HFFc6 (cell line): ENCODE results near the gene SEMA6D. TPM values are rescaled to one million over a fixed set of nuclear protein-coding genes. Genes with fewer than 3 reads are reported as not detected.

ENCODE experiments used
- DNase-seq: peaks from one replicate; pipeline ENCODE4 v3.0.0-alpha.2; 2018
- H3K27ac Mint-ChIP-seq: 2 replicates; pipeline ENCODE4 v1.8.0; 2020; ENCODE audit warnings: mild to moderate bottlenecking, mixed read lengths
- H3K27me3 Mint-ChIP-seq: 2 replicates; pipeline ENCODE4 v1.8.0; 2021; ENCODE audit warnings: mild to moderate bottlenecking, moderate library complexity, mixed read lengths; ENCODE audit not compliant: insufficient read depth
- H3K36me3 Mint-ChIP-seq: 2 replicates; pipeline ENCODE4 v1.8.0; 2021; ENCODE audit warnings: low read depth, mixed read lengths
- H3K4me1 Mint-ChIP-seq: 2 replicates; pipeline ENCODE4 v1.8.0; 2020; ENCODE audit warnings: low read depth, mixed read lengths
- H3K4me3 Mint-ChIP-seq: 2 replicates; pipeline ENCODE4 v1.8.0; 2020; ENCODE audit warnings: mild to moderate bottlenecking, moderate library complexity, mixed read lengths
- H3K9me3 Mint-ChIP-seq: 2 replicates; pipeline ENCODE4 v1.8.0; 2020; ENCODE audit warnings: mild to moderate bottlenecking, mixed read lengths
- total RNA-seq, 6 experiments: library from RNA; stranded (reverse); fragmentation: NEBNext Ultra II Directional; extraction: Animal tissue kit (Norgen Biotek cat#: 25700); gene quantifications; 2 replicates in 1 of 6; 3 replicates in 5 of 6; pipeline ENCODE4 v1.2.3, GENCODE V29; 2021
- TF ChIP-seq, protein P1 (sequence below): fragments of 200-600 bp; sonication (generic); IDR thresholded peaks from 2 replicates; pipeline ENCODE4 v1.5.0; 2021; ENCODE audit warnings: antibody characterized with exemption, mild to moderate bottlenecking

Gene SEMA6D
- total RNA-seq, 6 experiments from 2014 or later = 1.4 to 2.8 (median 2.4) TPM

GRCh38 chr15:47743385-47743784 lies 26.1 kb downstream of the SEMA6D start:
- H3K36me3 Mint-ChIP-seq = no peaks in the 10 kb centered on the region
- no peak for DNase-seq
- H3K27me3 Mint-ChIP-seq = peaks cover 7% of the 10 kb centered on the region; the same call in 1 of the 2 replicates
- H3K27ac Mint-ChIP-seq = no peak overlapping the region
- H3K9me3 Mint-ChIP-seq = no peaks in the 10 kb centered on the region
- TF ChIP-seq, protein P1, sequence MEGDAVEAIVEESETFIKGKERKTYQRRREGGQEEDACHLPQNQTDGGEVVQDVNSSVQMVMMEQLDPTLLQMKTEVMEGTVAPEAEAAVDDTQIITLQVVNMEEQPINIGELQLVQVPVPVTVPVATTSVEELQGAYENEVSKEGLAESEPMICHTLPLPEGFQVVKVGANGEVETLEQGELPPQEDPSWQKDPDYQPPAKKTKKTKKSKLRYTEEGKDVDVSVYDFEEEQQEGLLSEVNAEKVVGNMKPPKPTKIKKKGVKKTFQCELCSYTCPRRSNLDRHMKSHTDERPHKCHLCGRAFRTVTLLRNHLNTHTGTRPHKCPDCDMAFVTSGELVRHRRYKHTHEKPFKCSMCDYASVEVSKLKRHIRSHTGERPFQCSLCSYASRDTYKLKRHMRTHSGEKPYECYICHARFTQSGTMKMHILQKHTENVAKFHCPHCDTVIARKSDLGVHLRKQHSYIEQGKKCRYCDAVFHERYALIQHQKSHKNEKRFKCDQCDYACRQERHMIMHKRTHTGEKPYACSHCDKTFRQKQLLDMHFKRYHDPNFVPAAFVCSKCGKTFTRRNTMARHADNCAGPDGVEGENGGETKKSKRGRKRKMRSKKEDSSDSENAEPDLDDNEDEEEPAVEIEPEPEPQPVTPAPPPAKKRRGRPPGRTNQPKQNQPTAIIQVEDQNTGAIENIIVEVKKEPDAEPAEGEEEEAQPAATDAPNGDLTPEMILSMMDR = no peak
- no peak overlapping the region for H3K4me3 Mint-ChIP-seq
- no peaks in the 10 kb centered on the region for H3K4me1 Mint-ChIP-seq

GRCh38 chr15:47743886-47744285 lies 26.6 kb downstream of the SEMA6D start:
- H3K4me1 Mint-ChIP-seq = no peaks in the 10 kb centered on the region
- H3K36me3 Mint-ChIP-seq = no peaks in the 10 kb centered on the region
- H3K27ac Mint-ChIP-seq = no peak overlapping the region
- DNase-seq = no peak
- H3K9me3 Mint-ChIP-seq = no peaks in the 10 kb centered on the region
- TF ChIP-seq, protein P1 = no peak
- peaks cover 7% of the 10 kb centered on the region; the same call in 1 of the 2 replicates for H3K27me3 Mint-ChIP-seq
- H3K4me3 Mint-ChIP-seq = no peak overlapping the region

- TF ChIP-seq, protein P1 = no peak
- Mint-ChIP-seq H3K36me3 (no peaks in the 10 kb centered on the region), H3K27me3 (peaks cover 7% of the 10 kb centered on the region; the same call in 1 of the 2 replicates), H3K9me3 (no peaks in the 10 kb centered on the region), H3K4me1 (no peaks in the 10 kb centered on the region), H3K4me3 (no peak overlapping the region), H3K27ac (no peak overlapping the region)
- DNase-seq = no peak
Measured at GRCh38 chr15:47744496-47744895, 27.2 kb downstream of the SEMA6D start.

GRCh38 chr15:47744973-47745372 lies 27.7 kb downstream of the SEMA6D start:
- Mint-ChIP-seq H3K27ac (no peak overlapping the region), H3K36me3 (no peaks in the 10 kb centered on the region), H3K27me3 (peaks cover 7% of the 10 kb centered on the region; the same call in 1 of the 2 replicates), H3K4me3 (no peak overlapping the region), H3K9me3 (no peaks in the 10 kb centered on the region), H3K4me1 (no peaks in the 10 kb centered on the region)
- DNase-seq = no peak
- TF ChIP-seq, protein P1 = no peak

DNA sequence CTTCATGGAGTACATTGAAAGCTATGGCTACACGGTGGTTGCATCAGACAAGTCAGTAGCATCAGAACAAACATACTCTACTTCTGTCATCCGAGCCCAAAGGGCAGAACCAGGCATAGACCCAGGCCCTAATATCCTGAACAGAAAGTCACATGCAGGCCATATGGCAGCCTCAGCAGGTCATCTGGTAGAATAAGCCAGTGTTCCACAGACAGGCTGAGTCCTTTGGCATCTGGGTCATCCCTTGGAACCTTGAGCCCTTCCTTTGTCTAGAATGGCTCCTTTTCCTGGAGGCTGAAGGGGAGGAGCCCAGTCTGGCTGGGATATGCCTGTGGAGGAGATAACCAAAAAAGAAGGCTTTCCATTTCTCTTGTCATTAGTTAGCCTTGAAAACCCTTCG lies 29.2 kb downstream of the SEMA6D start:
- H3K9me3 Mint-ChIP-seq = no peaks in the 10 kb centered on the region
- no peaks in the 10 kb centered on the region for H3K36me3 Mint-ChIP-seq
- TF ChIP-seq, protein P1 = no peak
- no peak for DNase-seq
- peaks cover 4% of the 10 kb centered on the region; the same call in 1 of the 2 replicates for H3K27me3 Mint-ChIP-seq
- H3K4me1 Mint-ChIP-seq = no peaks in the 10 kb centered on the region
- H3K27ac Mint-ChIP-seq = no peak overlapping the region
- no peak overlapping the region for H3K4me3 Mint-ChIP-seq
